Stimulated activated CD4-positive, alpha-beta T cell treated with anti-CD3 and anti-CD28 coated beads, Interleukin-2, amount 100 ng/mL, for 4 hours (primary cell): ENCODE results near the gene TUBA1B.
A peak's percentile ranks its signal among the peaks of the same experiment; 100 is the strongest.
"Not testable (repeated sequence)": the region's sequence is repeated elsewhere in the genome, so short reads cannot be mapped to it uniquely, and the experiment has no call there.

ENCODE experiments used
- DNase-seq: peaks from one replicate; pipeline ENCODE4 v3.0.0-alpha.2; 2020; ENCODE audit warnings: low read depth

TUBA1B gene

DNA sequence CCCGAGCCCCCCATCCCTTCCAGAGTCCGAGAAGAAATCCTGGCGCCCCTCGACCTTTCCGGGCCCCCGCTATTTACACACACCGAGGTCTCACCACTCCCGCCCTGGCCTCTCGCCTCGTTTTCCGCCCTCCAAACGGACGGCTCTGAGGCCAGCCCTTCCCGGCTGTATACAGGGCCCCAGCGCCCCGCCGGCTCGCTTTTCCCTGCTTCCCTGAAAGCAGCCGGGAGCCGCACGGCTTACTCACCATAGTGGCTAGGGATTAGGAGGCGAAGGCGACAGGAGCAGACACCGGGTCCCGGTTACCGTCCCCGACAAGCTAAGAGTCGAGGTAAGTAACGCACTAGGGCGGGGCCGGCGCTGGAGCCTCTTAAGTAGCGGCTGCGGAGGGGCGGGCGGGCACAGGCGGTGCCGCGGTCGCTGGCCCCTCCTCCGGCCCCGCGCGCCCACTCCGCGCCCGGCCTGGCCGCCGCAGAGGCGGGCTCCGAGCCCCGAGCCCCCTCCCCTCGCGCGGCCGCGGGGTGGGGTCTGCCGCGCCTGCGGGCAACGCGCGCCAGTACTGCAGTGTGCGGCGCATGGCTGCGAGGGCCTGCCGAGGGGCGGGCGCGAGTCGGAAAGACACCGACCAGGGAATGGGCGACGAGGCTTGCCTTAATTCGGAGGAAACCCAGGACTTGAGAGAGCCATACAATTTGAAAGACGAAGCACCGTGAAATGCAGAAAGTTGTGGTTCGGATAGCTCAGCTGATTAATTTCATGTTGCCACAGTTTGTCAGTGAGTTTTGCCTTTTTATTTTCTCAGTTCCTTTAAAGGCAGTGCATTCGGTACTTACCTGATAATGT lies at the start of gene TUBA1B:
TSS of gene TUBA1B (minus strand) at position 345 of the 843 bp plus-strand sequence. CDS start at position 250, 95 bp downstream.
- peak; percentile 87 for DNase-seq

DNA sequence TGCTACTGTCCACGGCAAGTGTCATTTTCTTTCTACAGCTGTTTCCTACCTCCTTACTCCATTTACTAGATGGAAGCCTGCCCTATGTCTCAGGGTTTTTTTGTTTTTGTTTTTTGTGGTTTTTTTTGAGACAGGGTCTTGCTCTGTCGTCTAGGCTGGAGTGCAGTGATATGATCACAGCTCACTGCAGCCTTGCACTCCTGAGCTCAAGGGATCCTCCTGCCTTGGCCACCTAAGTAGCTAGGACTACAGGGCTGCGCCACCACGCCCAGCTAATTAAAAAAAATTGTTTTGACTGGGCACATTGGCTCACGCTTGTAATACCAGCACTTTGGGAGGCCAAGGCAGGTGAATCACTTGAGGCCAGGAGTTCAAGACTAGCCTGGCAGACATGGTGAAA lies 43.0 kb upstream of the TUBA1B start:
- no peak for DNase-seq

- no peak for DNase-seq
These were observed 39.7 kb upstream of the TUBA1B start for GRCh38 chr12:49170924-49171323.

DNA sequence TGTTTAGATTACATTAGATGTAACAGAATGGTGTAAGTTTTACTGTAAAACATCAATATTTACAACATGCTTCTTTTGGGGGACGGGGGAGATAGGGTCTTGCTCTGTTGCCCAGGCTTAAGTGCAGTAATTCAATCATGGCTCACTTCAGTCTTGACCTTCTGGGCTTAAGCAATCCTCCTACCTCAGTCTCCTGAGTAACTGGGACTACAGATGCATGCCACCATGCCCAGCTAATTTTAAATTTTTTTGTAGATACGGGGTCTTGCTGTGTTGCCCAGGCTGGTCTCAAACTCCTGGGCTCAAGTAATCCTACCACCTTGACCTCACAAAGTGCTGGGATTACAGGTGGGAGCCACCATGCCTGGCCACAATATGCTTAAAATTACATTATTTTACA lies 33.9 kb upstream of the TUBA1B start:
- DNase-seq = no peak

DNA sequence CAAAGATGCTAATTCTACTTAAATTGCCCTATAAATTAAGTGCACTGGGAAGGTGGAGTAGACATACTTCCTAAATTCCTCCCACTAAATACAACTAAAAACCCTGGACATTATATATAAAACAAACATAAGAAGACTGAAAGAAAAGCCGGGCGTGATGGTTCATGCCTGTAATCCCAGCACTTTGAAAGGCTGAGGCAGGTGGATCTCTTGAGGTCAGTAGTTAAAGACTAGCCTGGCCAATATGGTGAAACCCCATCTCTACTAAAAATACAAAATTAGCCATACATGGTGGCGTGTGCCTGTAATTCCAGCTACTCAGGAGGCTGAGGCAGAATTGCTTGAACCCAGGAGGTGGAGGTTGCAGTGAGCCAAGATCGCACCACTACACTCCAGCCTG lies 30.7 kb upstream of the TUBA1B start:
- not testable (repeated sequence) for DNase-seq

DNA sequence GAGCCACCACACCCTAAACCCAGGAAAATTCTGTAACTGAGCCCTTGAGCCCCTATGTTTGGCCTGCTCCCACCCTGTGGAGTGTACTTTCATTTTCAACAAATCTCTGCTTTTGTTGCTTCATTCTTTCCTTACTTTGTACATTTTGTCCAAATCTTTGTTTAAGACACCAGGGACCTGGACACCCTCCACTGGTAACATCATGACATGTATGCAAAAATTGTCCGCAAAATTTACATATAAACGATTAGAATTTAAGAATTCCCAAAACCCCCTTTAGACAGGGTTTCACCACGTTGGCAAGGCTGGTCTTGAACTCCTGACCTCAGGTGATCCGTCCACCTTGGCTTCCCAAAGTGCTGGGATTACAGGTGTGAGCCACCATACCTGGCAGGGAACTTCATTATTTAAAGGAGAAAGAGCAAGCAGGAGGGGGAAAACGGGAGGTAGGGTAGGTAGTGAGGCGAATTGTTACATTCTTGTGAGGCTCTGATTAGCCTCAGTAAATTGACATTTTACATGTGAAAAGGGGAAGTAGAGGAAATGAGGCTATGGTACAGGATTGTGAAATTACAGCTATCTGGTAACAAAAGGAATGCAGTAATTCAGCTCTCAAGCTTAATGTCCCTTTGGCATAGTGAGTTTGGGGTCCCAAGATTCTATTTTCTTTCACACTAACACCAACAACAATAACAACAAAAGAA lies 30.0 kb upstream of the TUBA1B start:
- DNase-seq = no peak

GRCh38 chr12:49160399-49160798 lies 29.2 kb upstream of the TUBA1B start:
- no peak for DNase-seq

GRCh38 chr12:49154221-49154620 lies 23.0 kb upstream of the TUBA1B start:
- no peak for DNase-seq

- DNase-seq = no peak
These were observed 16.2 kb upstream of the TUBA1B start for GRCh38 chr12:49147384-49147783.

DNA sequence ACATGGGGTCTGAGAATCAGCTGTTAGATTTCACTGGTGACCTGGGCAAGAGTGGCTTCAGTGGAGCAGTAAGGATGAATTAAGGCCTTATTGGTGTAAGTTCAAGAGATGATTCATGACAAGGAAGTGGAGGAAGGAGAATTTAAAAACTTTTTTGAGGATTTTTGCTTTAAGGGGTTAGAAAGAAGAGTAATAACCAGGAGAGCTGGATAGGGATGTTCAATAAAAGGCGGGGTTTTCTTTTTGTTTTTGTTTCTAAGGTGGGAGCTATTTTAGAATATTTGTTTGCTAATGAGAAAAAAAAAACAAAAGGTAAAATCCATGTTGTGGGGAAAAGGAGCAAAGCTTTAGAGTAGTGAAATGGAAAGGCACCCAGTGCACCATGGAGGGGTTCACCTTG lies 15.2 kb upstream of the TUBA1B start:
- DNase-seq = no peak

DNA sequence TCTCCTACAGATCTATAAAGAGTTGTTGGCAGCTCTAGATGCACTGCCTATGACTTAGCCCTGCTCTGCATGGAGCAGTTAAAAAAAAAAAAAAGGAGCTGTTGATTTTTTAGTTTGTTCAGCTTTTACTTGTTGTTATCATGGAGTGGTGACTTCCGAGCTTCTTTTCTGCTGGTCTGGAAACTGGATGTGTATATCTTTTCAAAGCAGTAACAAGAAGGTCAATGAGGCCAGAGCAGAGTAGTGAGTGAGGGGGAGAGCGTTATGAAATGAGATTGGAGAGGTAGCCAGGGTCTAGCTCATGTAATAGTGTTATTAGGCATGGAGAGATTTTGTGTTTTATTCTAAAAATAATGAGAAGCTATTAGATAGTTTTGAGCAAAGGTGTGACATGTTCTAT lies 13.2 kb upstream of the TUBA1B start:
- no peak for DNase-seq

- no peak for DNase-seq
These were observed 7.8 kb upstream of the TUBA1B start for GRCh38 chr12:49138999-49139398.

- DNase-seq = no peak
These were observed 7.4 kb upstream of the TUBA1B start for GRCh38 chr12:49138587-49138986.

GRCh38 chr12:49137476-49137875 lies 6.3 kb upstream of the TUBA1B start:
- no peak for DNase-seq

DNA sequence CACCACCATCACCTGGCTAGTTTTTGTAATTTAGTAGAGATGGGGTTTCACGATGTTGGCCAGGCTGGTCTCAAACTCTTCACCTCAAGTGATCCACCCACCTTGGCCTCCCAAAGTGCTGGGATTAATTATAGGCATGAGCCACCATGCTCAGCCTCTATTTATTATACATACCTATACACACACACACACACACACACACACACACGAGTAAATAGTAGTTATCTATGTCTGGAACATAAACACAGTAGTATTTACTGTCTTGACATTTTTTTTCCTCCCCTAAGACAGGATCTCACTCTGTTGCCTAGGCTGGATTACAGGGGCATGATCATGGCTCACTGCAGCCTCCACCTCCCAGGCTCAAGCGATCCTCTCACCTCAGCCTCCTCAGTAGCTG lies 5.8 kb upstream of the TUBA1B start:
- not testable (repeated sequence) for DNase-seq

GRCh38 chr12:49133590-49133989 lies 2.4 kb upstream of the TUBA1B start:
- DNase-seq = no peak

GRCh38 chr12:49133014-49133413 lies 1.8 kb upstream of the TUBA1B start:
- no peak for DNase-seq

DNA sequence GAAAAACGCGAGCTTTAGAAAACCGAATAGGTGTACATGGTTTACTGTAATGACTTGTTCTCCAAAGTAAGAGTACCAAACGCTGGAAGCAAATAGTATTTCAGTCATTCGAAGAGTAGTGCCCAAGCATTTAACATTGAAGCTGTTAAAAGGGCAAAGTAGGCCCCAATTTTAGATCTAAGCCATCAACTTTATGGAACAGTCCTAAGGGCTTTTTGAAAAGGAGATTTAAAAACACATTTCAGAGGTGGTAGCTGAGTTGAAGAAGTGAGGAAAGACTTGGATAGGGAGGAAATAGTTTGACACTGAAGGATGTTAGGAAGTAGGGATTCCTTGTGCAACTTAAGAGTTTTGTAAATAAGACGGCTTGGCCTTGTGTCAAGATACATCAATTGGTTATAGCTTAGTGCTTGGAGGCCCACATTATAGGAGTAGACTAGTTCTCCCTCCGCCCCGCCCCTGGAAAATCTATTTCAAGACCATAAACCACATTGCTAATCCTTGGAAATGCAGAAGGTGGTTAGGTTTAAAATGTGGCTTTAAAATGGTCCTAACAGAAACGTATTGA lies 783 bp upstream of the TUBA1B start:
- DNase-seq = no peak

GRCh38 chr12:49130151-49131050 lies 794 bp downstream of the TUBA1B start:
- DNase-seq = peak; percentile 93

DNA sequence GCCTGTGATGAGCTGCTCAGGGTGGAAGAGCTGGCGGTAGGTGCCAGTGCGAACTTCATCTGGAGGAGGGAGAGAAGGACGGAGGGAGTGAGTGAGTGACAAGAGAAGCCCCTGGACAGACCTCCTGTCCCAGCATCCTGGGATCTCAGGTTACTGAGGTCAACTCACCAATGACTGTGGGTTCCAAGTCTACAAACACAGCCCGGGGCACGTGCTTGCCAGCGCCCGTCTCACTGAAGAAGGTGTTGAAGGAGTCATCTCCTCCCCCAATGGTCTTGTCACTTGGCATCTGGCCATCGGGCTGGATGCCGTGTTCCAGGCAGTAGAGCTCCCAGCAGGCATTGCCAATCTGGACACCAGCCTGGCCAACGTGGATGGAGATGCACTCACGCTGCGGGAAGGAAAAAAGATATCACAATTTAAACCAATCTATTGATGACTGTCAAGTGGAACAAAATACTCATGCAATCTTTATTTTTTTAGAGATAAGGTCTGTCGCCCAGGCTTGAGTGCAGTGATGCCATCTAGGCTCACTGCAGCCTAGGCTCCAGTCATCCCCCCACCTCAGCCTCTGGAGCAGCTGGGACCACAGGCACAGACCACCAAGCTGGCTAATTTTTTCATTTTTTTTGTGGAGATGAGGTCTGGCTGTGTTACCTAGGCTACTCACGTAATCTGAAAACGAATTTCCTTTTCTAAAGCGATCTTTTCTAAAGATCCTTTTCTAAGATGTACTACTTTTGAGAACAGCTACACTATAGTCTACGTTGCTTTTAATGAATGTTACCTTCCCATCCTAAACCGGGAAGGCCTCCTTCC lies 1.7 kb downstream of the TUBA1B start:
- no peak for DNase-seq

DNA sequence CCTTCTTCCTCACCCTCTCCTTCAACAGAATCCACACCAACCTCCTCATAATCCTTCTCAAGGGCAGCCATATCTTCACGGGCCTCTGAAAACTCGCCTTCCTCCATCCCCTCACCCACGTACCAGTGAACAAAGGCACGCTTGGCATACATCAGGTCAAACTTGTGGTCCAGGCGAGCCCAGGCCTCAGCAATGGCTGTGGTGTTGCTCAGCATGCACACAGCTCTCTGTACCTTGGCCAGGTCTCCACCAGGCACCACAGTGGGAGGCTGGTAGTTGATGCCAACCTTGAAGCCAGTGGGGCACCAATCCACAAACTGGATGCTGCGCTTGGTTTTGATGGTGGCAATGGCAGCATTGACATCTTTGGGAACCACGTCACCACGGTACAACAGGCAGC lies 3.2 kb downstream of the TUBA1B start:
- not testable (repeated sequence) for DNase-seq
